GM18861 (cell line): ENCODE measurements around the gene LRCH4.

Source experiments
- ATAC-seq: cut with Tn5 transposase; IDR thresholded peaks from one replicate; pipeline ENCODE4 v1.9.1; 2021; ENCODE audit not compliant: unreplicated experiment

LRCH4 gene

GRCh38 chr7:100585511-100586265 lies at the start of gene LRCH4:
TSS of gene LRCH4 (minus strand) at chr7:100586129. CDS start at chr7:100586100, 29 bp downstream.
- peak; percentile 14 for ATAC-seq

GRCh38 chr7:100632951-100633717 lies 47.2 kb upstream of the LRCH4 start:
- no peak for ATAC-seq

GRCh38 chr7:100630066-100630465 lies 44.1 kb upstream of the LRCH4 start:
- no peak for ATAC-seq

- ATAC-seq: no peak
Observed at GRCh38 chr7:100629117-100629716, 43.3 kb upstream of the LRCH4 start.

GRCh38 chr7:100627238-100627549 lies 41.3 kb upstream of the LRCH4 start:
- ATAC-seq: no peak

GRCh38 chr7:100626530-100627237 lies 40.8 kb upstream of the LRCH4 start:
- ATAC-seq: peak; percentile 54

- no peak for ATAC-seq
Observed at GRCh38 chr7:100626055-100626454, 40.1 kb upstream of the LRCH4 start.

- ATAC-seq: no peak
Observed at GRCh38 chr7:100623951-100624824, 38.3 kb upstream of the LRCH4 start.

- no peak for ATAC-seq
Observed at GRCh38 chr7:100621554-100621953, 35.6 kb upstream of the LRCH4 start.

GRCh38 chr7:100620804-100621203 lies 34.9 kb upstream of the LRCH4 start:
- no peak for ATAC-seq

GRCh38 chr7:100620239-100620638 lies 34.3 kb upstream of the LRCH4 start:
- no peak for ATAC-seq

- no peak for ATAC-seq
Observed at GRCh38 chr7:100614308-100614861, 28.5 kb upstream of the LRCH4 start.

- ATAC-seq: no peak
Observed at GRCh38 chr7:100613412-100614175, 27.7 kb upstream of the LRCH4 start.

- ATAC-seq: no peak
Observed at GRCh38 chr7:100612730-100613390, 26.9 kb upstream of the LRCH4 start.

- peak; percentile 89 for ATAC-seq
Observed at GRCh38 chr7:100611983-100612729, 26.2 kb upstream of the LRCH4 start, which contains the start of gene MOSPD3. TSS of gene MOSPD3 (plus strand) at chr7:100612540. CDS start at chr7:100612792, 252 bp downstream.

- ATAC-seq: no peak
Observed at GRCh38 chr7:100609958-100610357, 24.0 kb upstream of the LRCH4 start.

GRCh38 chr7:100607111-100607510 lies 21.2 kb upstream of the LRCH4 start:
- ATAC-seq: no peak

GRCh38 chr7:100606313-100606712 lies 20.4 kb upstream of the LRCH4 start:
- no peak for ATAC-seq
